Measurements from ENCODE around the gene USP20. TPM values are rescaled to one million over a fixed set of nuclear protein-coding genes. Genes with fewer than 3 reads are reported as not detected.

USP20 gene
- total and polyA plus RNA-seq, 10 of the 15 experiments (the other 5 are each of a cell fraction or from before 2014, with no cell fraction given), result 0.66 to 23.3 (median 11.0) TPM

DNA sequence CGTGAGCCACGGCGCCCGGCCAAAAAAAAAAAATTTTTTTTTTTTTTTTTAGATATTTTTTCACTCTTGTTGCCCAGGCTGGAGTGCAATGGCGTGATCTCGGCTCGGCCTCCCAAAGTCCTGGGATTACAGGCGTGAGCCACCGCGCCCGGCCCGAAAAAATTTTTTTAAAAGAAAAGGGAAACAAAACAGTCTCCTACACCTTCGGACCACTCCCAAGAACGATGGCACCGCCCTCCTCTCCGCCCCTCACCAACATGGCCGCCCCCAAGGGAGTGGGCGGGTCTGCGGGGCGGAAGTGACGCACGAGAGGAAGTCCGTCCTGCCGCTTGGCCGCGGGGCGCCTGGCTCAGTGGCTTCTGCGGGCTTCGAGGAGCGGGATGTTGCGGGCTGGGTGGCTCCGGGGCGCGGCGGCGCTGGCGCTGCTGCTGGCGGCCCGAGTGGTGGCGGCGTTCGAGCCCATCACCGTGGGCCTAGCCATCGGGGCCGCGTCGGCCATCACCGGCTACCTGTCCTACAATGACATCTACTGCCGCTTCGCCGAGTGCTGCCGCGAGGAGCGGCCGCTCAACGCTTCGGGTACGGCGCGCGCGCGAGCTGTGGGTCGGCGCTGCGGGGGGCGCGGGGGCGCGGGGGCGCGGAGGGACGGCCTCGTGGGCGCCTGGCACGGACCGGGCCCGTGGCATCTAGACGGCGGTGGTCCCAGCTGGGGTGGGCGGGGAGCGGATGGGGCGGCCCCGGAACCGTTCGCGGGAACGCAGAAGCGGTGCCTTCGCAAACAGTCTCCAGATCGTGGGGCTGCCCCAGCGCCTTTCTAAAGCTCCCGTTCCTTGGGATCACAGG is 32.2 kb upstream of the USP20 start, which contains the start of gene TOR1B (continued):
- TF ChIP-seq GABPA (IDR thresholded peaks at IDR 0.05; ENCODE audit: low read depth), result peak; percentile 93
- no peak for TF ChIP-seq SREBF2 (IDR thresholded peaks at IDR 0.05; ENCODE audit: low read length)
- 0 out of 2 replicates have a peak, but pooled peaks have one; percentile 6 for TF ChIP-seq BCL11A (IDR thresholded peaks at IDR 0.05; ENCODE audit: low read depth, low read length)
- no peak for TF ChIP-seq RELA (IDR thresholded peaks at IDR 0.05; ENCODE audit: borderline replicate concordance, partially characterized antibody)
- no peak for TF ChIP-seq PAX5 (IDR thresholded peaks at IDR 0.05; ENCODE audit: borderline replicate concordance, low read depth, low read length)
- TF ChIP-seq EP300 (IDR thresholded peaks at IDR 0.05; ENCODE audit: borderline replicate concordance in 1 of 2, control insufficient read depth in 1 of 2, low read depth in 2 of 2, low read length in 2 of 2), result no peak
- TF ChIP-seq, protein P1, sequence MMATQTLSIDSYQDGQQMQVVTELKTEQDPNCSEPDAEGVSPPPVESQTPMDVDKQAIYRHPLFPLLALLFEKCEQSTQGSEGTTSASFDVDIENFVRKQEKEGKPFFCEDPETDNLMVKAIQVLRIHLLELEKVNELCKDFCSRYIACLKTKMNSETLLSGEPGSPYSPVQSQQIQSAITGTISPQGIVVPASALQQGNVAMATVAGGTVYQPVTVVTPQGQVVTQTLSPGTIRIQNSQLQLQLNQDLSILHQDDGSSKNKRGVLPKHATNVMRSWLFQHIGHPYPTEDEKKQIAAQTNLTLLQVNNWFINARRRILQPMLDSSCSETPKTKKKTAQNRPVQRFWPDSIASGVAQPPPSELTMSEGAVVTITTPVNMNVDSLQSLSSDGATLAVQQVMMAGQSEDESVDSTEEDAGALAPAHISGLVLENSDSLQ (IDR thresholded peaks at IDR 0.05), result 0 out of 2 replicates have a peak, but pooled peaks have one; percentile 9
- TF ChIP-seq MEF2A (IDR thresholded peaks at IDR 0.05; ENCODE audit: insufficient read depth, low read depth, low read length), result no peak
- TF ChIP-seq ZZZ3 (IDR thresholded peaks at IDR 0.05; ENCODE audit: control insufficient read depth, insufficient read length, low read depth), result no peak
- TF ChIP-seq JUND (IDR thresholded peaks at IDR 0.05; ENCODE audit: low read depth, low read length), result no peak
- TF ChIP-seq IKZF2 (IDR thresholded peaks at IDR 0.05), result no peak
- TF ChIP-seq TCF3 (IDR thresholded peaks at IDR 0.05; ENCODE audit: borderline replicate concordance, insufficient read depth, low read depth, low read length), result 0 out of 2 replicates have a peak, but pooled peaks have one; percentile 21
- TF ChIP-seq TBL1XR1 (IDR thresholded peaks at IDR 0.05; ENCODE audit: low read depth, low read length), result no peak
- TF ChIP-seq ZNF217 (IDR thresholded peaks at IDR 0.05), result no peak
- no peak for TF ChIP-seq ZBED1 (IDR thresholded peaks at IDR 0.05; ENCODE audit: borderline replicate concordance)
- no peak for TF ChIP-seq RBBP5 (conservative IDR thresholded peaks at IDR 0.05)
- no peak for TF ChIP-seq SREBF1 (IDR thresholded peaks at IDR 0.05; ENCODE audit: low read length)
- peak; percentile 92 for TF ChIP-seq POLR2A (IDR thresholded peaks at IDR 0.05; ENCODE audit: low read depth, low read length)
- TF ChIP-seq ASH2L (IDR thresholded peaks at IDR 0.05; ENCODE audit: borderline replicate concordance, low read depth), result no peak
- TF ChIP-seq SRF (IDR thresholded peaks at IDR 0.05; ENCODE audit: low read depth in 2 of 2, low read length in 2 of 2), result no peak
- no peak for TF ChIP-seq SUPT20H (IDR thresholded peaks at IDR 0.05; ENCODE audit: borderline replicate concordance, control insufficient read depth, low read depth, low read length)
- no peak for TF ChIP-seq ESRRA (IDR thresholded peaks at IDR 0.05; ENCODE audit: low read length)
- 0 out of 2 replicates have a peak, but pooled peaks have one; percentile 40 for TF ChIP-seq SMAD5 (IDR thresholded peaks at IDR 0.05; ENCODE audit: low read depth)
- TF ChIP-seq, protein P2, sequence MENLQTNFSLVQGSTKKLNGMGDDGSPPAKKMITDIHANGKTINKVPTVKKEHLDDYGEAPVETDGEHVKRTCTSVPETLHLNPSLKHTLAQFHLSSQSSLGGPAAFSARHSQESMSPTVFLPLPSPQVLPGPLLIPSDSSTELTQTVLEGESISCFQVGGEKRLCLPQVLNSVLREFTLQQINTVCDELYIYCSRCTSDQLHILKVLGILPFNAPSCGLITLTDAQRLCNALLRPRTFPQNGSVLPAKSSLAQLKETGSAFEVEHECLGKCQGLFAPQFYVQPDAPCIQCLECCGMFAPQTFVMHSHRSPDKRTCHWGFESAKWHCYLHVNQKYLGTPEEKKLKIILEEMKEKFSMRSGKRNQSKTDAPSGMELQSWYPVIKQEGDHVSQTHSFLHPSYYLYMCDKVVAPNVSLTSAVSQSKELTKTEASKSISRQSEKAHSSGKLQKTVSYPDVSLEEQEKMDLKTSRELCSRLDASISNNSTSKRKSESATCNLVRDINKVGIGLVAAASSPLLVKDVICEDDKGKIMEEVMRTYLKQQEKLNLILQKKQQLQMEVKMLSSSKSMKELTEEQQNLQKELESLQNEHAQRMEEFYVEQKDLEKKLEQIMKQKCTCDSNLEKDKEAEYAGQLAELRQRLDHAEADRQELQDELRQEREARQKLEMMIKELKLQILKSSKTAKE (IDR thresholded peaks at IDR 0.05; ENCODE audit: low read depth, poor library complexity, severe bottlenecking), result no peak
- no peak; the same call in 1 of the 2 replicates for TF ChIP-seq MXI1 (IDR thresholded peaks at IDR 0.05; ENCODE audit: low read depth, low read length)
- TF ChIP-seq ZNF622 (IDR thresholded peaks at IDR 0.05), result no peak
- TF ChIP-seq, protein P3, sequence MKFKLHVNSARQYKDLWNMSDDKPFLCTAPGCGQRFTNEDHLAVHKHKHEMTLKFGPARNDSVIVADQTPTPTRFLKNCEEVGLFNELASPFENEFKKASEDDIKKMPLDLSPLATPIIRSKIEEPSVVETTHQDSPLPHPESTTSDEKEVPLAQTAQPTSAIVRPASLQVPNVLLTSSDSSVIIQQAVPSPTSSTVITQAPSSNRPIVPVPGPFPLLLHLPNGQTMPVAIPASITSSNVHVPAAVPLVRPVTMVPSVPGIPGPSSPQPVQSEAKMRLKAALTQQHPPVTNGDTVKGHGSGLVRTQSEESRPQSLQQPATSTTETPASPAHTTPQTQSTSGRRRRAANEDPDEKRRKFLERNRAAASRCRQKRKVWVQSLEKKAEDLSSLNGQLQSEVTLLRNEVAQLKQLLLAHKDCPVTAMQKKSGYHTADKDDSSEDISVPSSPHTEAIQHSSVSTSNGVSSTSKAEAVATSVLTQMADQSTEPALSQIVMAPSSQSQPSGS (IDR thresholded peaks at IDR 0.05; ENCODE audit: low read length), result no peak
